Prostate gland (tissue), 2 donors: Measurements from ENCODE around the gene ERC2. TPM values are rescaled to one million over a fixed set of nuclear protein-coding genes. Genes with fewer than 3 reads are reported as not detected.

ENCODE experiments used
- DNase-seq: peaks from one replicate; pipeline ENCODE4 v3.0.0-alpha.2; 2019; ENCODE audit warnings: low spot score
- H3K27ac ChIP-seq, 2 donors: fragments of 200-600 bp; sonication (generic); 2 replicates each; pipeline ENCODE4 v1.5.1; 2017 to 2019
- H3K27me3 ChIP-seq: fragments of 200-600 bp; sonication (generic); replicated peaks from 2 replicates; pipeline ENCODE4 v1.5.1; 2019; ENCODE audit not compliant: insufficient read depth
- H3K36me3 ChIP-seq, 2 donors: fragments of 200-600 bp; sonication (generic); 1 replicate in 1 of 2; 2 replicates in 1 of 2; pipeline versions ENCODE4 v1.5.1 to v1.8.1; 2017 to 2019
- H3K4me1 ChIP-seq: fragments of 200-600 bp; sonication (generic); replicated peaks from 2 replicates; pipeline ENCODE4 v1.5.1; 2019
- H3K4me3 ChIP-seq, 2 donors: fragments of 200-600 bp; sonication (generic); 2 replicates each; pipeline ENCODE4 v1.5.1; 2017 to 2019
- H3K9me3 ChIP-seq: fragments of 200-600 bp; sonication (generic); 2 replicates; pipeline ENCODE4 v1.5.1; 2017
- CTCF ChIP-seq, 4 experiments: fragments of 200-600 bp in 2 of 4; fragments of 450-650 bp in 2 of 4; sonication (generic) in 2 of 4; IDR thresholded peaks; 1 replicate in 3 of 4; 2 replicates in 1 of 4; pipeline ENCODE4 v1.5.1; 2016 to 2019; ENCODE audit warnings: antibody characterized with exemption in 4 of 4, mild to moderate bottlenecking in 2 of 4, moderate library complexity in 2 of 4
- POLR2A ChIP-seq: fragments of 450-650 bp; IDR thresholded peaks from one replicate; pipeline ENCODE4 v1.6.1; 2016; ENCODE audit warnings: antibody characterized with exemption, mild to moderate bottlenecking
- POLR2AphosphoS5 ChIP-seq: sonication (generic); formaldehyde crosslinking; IDR thresholded peaks from one replicate; pipeline ENCODE4 v1.6.1; 2017; ENCODE audit warnings: antibody characterized with exemption
- WGBS: methylation state at CpG from one replicate; pipeline ENCODE4 v1.1.5; 2018; 5-methylcytosine and 5-hydroxymethylcytosine counted together
- intact Hi-C: fragments of 100-400 bp; cut with DNase I; formaldehyde crosslinking; loops from one replicate; pipeline ENCODE4 v1.14.2; 2022
- total RNA-seq, 2 donors: library from RNA; depleted of rRNA; stranded (reverse); fragments of >200 nt; gene quantifications; one replicate each; pipeline ENCODE4 v1.1.0, GENCODE V29; 2016

Gene ERC2
- total RNA-seq, 2 donors from 2014 or later: 1.0 to 2.7 TPM

GRCh38 chr3:55873523-55874254 is 594.6 kb downstream of the ERC2 start:
- Histone ChIP-seq H3K4me3 (no peak overlapping the region), H3K4me1 (no peaks in the 10 kb centered on the region), H3K27me3 (no peaks in the 10 kb centered on the region), H3K27ac (no peak overlapping the region), H3K9me3 (no peaks in the 10 kb centered on the region), H3K36me3 (no peaks in the 10 kb centered on the region)
- intact Hi-C loops: no loop called here
- TF ChIP-seq POLR2A (no peak), POLR2AphosphoS5 (no peak), CTCF (IDR thresholded peaks at IDR 0.05) (no peak)
- 96% methylated on average over 1 of the region's 1 CpG for WGBS
- no peak for DNase-seq

- H3K27ac ChIP-seq: no peak overlapping the region
- TF ChIP-seq CTCF (IDR thresholded peaks at IDR 0.05) (no peak), POLR2A (no peak), POLR2AphosphoS5 (no peak)
- DNase-seq: no peak
- H3K9me3 ChIP-seq: no peaks in the 10 kb centered on the region
- H3K36me3 ChIP-seq: no peaks in the 10 kb centered on the region
- no peaks in the 10 kb centered on the region for H3K27me3 ChIP-seq
- intact Hi-C loops: no loop called here
- H3K4me1 ChIP-seq: no peaks in the 10 kb centered on the region
- no peak overlapping the region for H3K4me3 ChIP-seq
- 69% methylated on average over 5 of the region's 5 CpGs for WGBS
Measured at GRCh38 chr3:55870594-55870993, 597.7 kb downstream of the ERC2 start.

- WGBS: 78% methylated on average over 4 of the region's 4 CpGs
- intact Hi-C loops: no loop called here
- no peak overlapping the region for H3K27ac ChIP-seq
Measured at GRCh38 chr3:55868347-55868746, 599.9 kb downstream of the ERC2 start.

GRCh38 chr3:55863028-55863427 is 605.2 kb downstream of the ERC2 start:
- 88% methylated on average over 4 of the region's 4 CpGs for WGBS
- no peak overlapping the region for H3K4me3 ChIP-seq

More at GRCh38 chr3:55868347-55868746, 599.9 kb downstream of the ERC2 start:
- DNase-seq: no peak
- H3K36me3 ChIP-seq: no peaks in the 10 kb centered on the region
- TF ChIP-seq CTCF (IDR thresholded peaks at IDR 0.05) (no peak), POLR2AphosphoS5 (no peak), POLR2A (no peak)
- no peaks in the 10 kb centered on the region for H3K4me1 ChIP-seq
- H3K4me3 ChIP-seq: no peak overlapping the region
- no peaks in the 10 kb centered on the region for H3K9me3 ChIP-seq
- H3K27me3 ChIP-seq: no peaks in the 10 kb centered on the region

More at GRCh38 chr3:55863028-55863427, 605.2 kb downstream of the ERC2 start:
- no peaks in the 10 kb centered on the region for H3K4me1 ChIP-seq
- no peaks in the 10 kb centered on the region for H3K36me3 ChIP-seq
- no peak overlapping the region for H3K27ac ChIP-seq
- no peaks in the 10 kb centered on the region for H3K9me3 ChIP-seq
- intact Hi-C loops: no loop called here
- H3K27me3 ChIP-seq: no peaks in the 10 kb centered on the region
- no peak for DNase-seq
- TF ChIP-seq POLR2A (no peak), CTCF (IDR thresholded peaks at IDR 0.05) (no peak), POLR2AphosphoS5 (no peak)
